Thyroid gland (tissue), 4 donors: ENCODE results near the gene ABI2.
A peak's percentile ranks its signal among the peaks of the same experiment; 100 is the strongest.

Experiments used
- POLR2A ChIP-seq, 2 donors: fragments of 450-650 bp; IDR thresholded peaks; one replicate each; pipeline ENCODE4 v1.6.1; 2017; ENCODE audit warnings: antibody characterized with exemption in 2 of 2, mild to moderate bottlenecking in 2 of 2, moderate library complexity in 1 of 2
- TF ChIP-seq, protein P1 (sequence below), 6 experiments: fragments of 200-600 bp in 3 of 6; fragments of 450-650 bp in 3 of 6; sonication (generic) in 3 of 6; IDR thresholded peaks; one replicate each; pipeline ENCODE4 v1.5.1; 2016 to 2019; ENCODE audit warnings: antibody characterized with exemption in 6 of 6, mild to moderate bottlenecking in 2 of 6, inconsistent platforms in 1 of 6, moderate library complexity in 1 of 6

DNA sequence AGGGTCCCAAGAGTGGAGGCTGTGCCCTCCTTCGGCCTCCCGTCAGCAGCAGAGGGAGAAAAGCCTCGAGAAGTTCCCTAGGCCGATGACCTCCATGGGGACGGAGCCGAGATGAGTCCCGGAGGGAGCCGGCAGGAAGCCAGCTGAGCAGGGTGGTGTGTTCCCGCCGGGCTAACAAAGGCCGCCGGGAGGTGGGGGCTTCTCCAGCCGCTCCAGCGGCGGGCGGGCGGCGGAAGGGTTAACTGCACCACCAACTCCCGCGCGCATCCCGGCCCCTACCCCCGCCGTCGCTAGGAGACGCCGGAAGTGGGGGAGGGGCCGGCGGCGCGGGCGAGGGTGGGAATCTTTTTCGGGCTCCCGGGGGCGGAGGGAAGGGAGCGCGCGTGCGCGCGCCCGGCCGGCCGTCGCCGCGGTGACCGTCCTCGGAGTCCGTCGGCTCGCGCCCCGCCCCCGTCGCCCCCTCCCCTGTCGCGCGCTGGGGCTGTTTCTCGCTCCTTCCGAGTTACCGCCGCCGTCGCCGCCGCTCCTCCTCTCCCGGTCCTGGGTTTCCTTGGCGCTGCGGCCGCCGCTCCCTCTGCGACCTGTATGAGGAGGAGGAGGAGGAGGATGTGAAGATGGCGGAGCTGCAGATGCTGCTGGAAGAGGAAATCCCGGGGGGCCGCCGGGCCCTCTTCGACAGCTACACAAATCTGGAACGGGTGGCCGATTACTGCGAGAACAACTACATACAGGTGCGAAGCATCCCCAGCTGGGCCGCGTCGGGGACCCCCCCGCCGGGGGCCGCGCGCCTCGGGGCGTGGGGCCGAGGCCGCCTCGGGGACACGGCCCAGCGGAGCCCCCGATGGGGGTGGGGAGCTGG lies at the start of gene ABI2:
- TF ChIP-seq, protein P1, sequence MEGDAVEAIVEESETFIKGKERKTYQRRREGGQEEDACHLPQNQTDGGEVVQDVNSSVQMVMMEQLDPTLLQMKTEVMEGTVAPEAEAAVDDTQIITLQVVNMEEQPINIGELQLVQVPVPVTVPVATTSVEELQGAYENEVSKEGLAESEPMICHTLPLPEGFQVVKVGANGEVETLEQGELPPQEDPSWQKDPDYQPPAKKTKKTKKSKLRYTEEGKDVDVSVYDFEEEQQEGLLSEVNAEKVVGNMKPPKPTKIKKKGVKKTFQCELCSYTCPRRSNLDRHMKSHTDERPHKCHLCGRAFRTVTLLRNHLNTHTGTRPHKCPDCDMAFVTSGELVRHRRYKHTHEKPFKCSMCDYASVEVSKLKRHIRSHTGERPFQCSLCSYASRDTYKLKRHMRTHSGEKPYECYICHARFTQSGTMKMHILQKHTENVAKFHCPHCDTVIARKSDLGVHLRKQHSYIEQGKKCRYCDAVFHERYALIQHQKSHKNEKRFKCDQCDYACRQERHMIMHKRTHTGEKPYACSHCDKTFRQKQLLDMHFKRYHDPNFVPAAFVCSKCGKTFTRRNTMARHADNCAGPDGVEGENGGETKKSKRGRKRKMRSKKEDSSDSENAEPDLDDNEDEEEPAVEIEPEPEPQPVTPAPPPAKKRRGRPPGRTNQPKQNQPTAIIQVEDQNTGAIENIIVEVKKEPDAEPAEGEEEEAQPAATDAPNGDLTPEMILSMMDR (IDR thresholded peaks at IDR 0.05) = peak in 1 of 6 experiments; percentile 12
- TF ChIP-seq POLR2A (IDR thresholded peaks at IDR 0.05) = peak; percentile 25 to 67
